ENCODE measurements around the gene STEAP1. TPM values are rescaled to one million over a fixed set of nuclear protein-coding genes. Genes with fewer than 3 reads are reported as not detected.

The STEAP1 gene
- total RNA-seq, 1 experiment from 2014 or later = 4.1 TPM

DNA sequence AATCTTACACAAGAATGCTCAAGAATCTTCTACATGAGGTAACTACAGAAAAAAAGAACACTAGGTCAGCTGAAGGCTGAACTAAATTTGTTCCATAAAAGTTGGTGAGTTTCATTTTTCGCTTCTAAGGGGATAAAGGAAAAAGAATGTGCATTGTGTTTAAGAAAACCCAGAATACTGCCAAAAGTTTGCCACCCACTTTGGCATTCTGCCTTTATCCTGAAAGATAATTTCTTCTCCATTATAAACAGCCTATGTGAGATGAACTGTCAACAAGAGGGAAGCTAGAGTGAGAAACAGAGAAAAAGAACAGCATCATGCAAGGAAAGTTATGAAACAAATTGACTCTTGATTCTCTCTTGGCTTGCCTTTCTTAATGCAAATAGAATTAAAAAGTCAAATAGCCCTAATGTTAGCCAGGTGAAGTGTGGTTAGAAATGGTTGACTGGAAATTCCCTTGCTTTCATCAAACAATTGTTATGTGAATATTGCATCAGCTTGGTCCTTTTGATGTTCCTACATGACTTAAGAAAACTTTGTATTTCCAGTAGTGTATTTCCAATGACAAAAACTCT is 25.8 kb downstream of the STEAP1 start:
- H3K4ac ChIP-seq (ENCODE audit: low read depth, low read length) = no peak overlapping the region
- no peak overlapping the region for H3K9ac ChIP-seq (ENCODE audit: extremely low read depth, insufficient read length, low read length)
- no peak overlapping the region for H2BK5ac ChIP-seq (ENCODE audit: insufficient read length, low read length)
- H3T11ph ChIP-seq (ENCODE audit: low read length) = no peak overlapping the region
- no peaks in the 10 kb centered on the region for H3K79me2 ChIP-seq (ENCODE audit: insufficient read depth, low read length)
- H3K27me3 Mint-ChIP-seq (ENCODE audit: low read depth) = no peaks in the 10 kb centered on the region
- H3K4me2 ChIP-seq (ENCODE audit: insufficient read depth, insufficient read length, low read length) = no peak overlapping the region
- H3K23ac ChIP-seq (ENCODE audit: insufficient read length, low read depth, low read length) = no peak overlapping the region
- H3K27ac ChIP-seq (ENCODE audit: insufficient read length, low read depth, low read length) = no peak overlapping the region
- H3K56ac ChIP-seq (ENCODE audit: insufficient read length, low read depth, low read length) = no peak overlapping the region
- TF ChIP-seq, protein P1, sequence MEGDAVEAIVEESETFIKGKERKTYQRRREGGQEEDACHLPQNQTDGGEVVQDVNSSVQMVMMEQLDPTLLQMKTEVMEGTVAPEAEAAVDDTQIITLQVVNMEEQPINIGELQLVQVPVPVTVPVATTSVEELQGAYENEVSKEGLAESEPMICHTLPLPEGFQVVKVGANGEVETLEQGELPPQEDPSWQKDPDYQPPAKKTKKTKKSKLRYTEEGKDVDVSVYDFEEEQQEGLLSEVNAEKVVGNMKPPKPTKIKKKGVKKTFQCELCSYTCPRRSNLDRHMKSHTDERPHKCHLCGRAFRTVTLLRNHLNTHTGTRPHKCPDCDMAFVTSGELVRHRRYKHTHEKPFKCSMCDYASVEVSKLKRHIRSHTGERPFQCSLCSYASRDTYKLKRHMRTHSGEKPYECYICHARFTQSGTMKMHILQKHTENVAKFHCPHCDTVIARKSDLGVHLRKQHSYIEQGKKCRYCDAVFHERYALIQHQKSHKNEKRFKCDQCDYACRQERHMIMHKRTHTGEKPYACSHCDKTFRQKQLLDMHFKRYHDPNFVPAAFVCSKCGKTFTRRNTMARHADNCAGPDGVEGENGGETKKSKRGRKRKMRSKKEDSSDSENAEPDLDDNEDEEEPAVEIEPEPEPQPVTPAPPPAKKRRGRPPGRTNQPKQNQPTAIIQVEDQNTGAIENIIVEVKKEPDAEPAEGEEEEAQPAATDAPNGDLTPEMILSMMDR (conservative IDR thresholded peaks at IDR 0.05) = no peak
- no peaks in the 10 kb centered on the region for H3K79me1 ChIP-seq (ENCODE audit: insufficient read depth, low read depth, low read length, poor library complexity, severe bottlenecking)
- no peak overlapping the region for H3K18ac ChIP-seq (ENCODE audit: insufficient read length, low read depth, low read length)
- H2BK20ac ChIP-seq (ENCODE audit: low read depth, low read length, poor library complexity, severe bottlenecking) = no peak overlapping the region
- no peaks in the 10 kb centered on the region for H3K23me2 ChIP-seq (ENCODE audit: insufficient read length, low read depth, low read length, poor library complexity, severe bottlenecking)
- no peak overlapping the region for H3K27ac Mint-ChIP-seq
- H4K8ac ChIP-seq (replicated peaks; ENCODE audit: insufficient read length, low read depth, low read length) = no peak overlapping the region
- no peaks in the 10 kb centered on the region for H3K9me3 ChIP-seq (ENCODE audit: control insufficient read depth, low read depth, low read length)
- H3K36me3 Mint-ChIP-seq (ENCODE audit: insufficient read depth in 1 of 3, low read depth in 3 of 3) = no peaks in the 10 kb centered on the region; a peak in 1 of 7 replicates
- no CpG with 5 or more reads among the region's 1 CpG for WGBS (ENCODE audit: extremely low coverage, insufficient read length, low lambda C conversion rate)
- H4K20me1 ChIP-seq (ENCODE audit: control insufficient read depth, insufficient read depth, insufficient read length) = no peaks in the 10 kb centered on the region
- H2BK120ac ChIP-seq (ENCODE audit: low read depth, low read length, poor library complexity, severe bottlenecking) = no peak overlapping the region
- no peak overlapping the region for H2BK12ac ChIP-seq (ENCODE audit: insufficient read length, low read depth, low read length)
- no peak for DNase-seq
- no peaks in the 10 kb centered on the region for H3K27me3 ChIP-seq (ENCODE audit: insufficient read depth, low read length)
- H3K9me3 Mint-ChIP-seq = peaks cover 0 to 6% of the 10 kb centered on the region in 2 experiments; a peak in 3 of 5 replicates
- H3K14ac ChIP-seq (ENCODE audit: insufficient read depth, low read length) = no peak overlapping the region
- no peak overlapping the region for H2BK15ac ChIP-seq (ENCODE audit: low read depth, low read length)
- H2AFZ ChIP-seq (ENCODE audit: low read length) = no peak overlapping the region
- peaks cover 7 to 8% of the 10 kb centered on the region in 2 experiments for H3K4me1 Mint-ChIP-seq
- H3K4me3 Mint-ChIP-seq = no peak overlapping the region
- no peak overlapping the region for H4K5ac ChIP-seq (ENCODE audit: insufficient read length, low read depth, low read length)
- H3K4me1 ChIP-seq (ENCODE audit: insufficient read depth, low read length) = no peaks in the 10 kb centered on the region
- H2AK5ac ChIP-seq (ENCODE audit: insufficient read length, low read length) = no peak overlapping the region
- H4K91ac ChIP-seq (ENCODE audit: insufficient read length, low read depth, low read length) = no peak overlapping the region

All from H9 (cell line).